Endothelial cell of umbilical vein (primary cell): Measurements from ENCODE around the gene KRTCAP2. TPM values are rescaled to one million over a fixed set of nuclear protein-coding genes. Genes with fewer than 3 reads are reported as not detected.

Experiments used
- BruUV-seq: library from RNA; stranded (reverse); fragments of 400-500 nt; replicated peaks from 2 replicates; lab custom pipeline; 2021; lab: Mats Ljungman, UMichigan
- CTCF ChIA-PET: fragments of 300-600, 350-600 bp; sonication (Branson Sonifier 250); formaldehyde crosslinking; loops from one replicate; lab custom pipeline; 2021; ENCODE audit warnings: antibody characterized with exemption, inconsistent platforms; lab: Charles Lee
- POLR2A ChIA-PET: fragments of 300-600, 350-600 bp; sonication (Branson Sonifier 250); formaldehyde crosslinking; loops from one replicate; lab custom pipeline; 2021; ENCODE audit warnings: antibody characterized with exemption, inconsistent platforms; lab: Charles Lee
- DNase-seq: peaks from one replicate; pipeline ENCODE4 v3.0.0-alpha.2; 2011; ENCODE audit warnings: low read depth, low spot score
- FAIRE-seq: peaks from 2 replicates; lab custom pipeline; 2011; peaks lifted over from hg19 to GRCh38; lab: Jason Lieb, UNC
- H2AFZ ChIP-seq: 2 replicates; pipeline ENCODE4 v1.6.0; 2012; ENCODE audit warnings: low read depth, low read length, control low read depth, inconsistent platforms
- H3K27ac ChIP-seq: 2 replicates; pipeline ENCODE4 v1.5.1; 2011; ENCODE audit warnings: low read depth, mild to moderate bottlenecking, control low read depth, low read length, moderate library complexity; ENCODE audit not compliant: insufficient read depth
- H3K27me3 ChIP-seq, 2 experiments: 2 replicates each; pipeline versions ENCODE4 v1.6.0 to v1.6.1; 2011; ENCODE audit warnings: low read length in 2 of 2, mixed read lengths in 1 of 2; ENCODE audit not compliant: control insufficient read depth in 2 of 2, insufficient read depth in 2 of 2
- H3K36me3 ChIP-seq, 2 experiments: 2 replicates in 1 of 2; 3 replicates in 1 of 2; pipeline ENCODE4 v1.5.1; 2011; ENCODE audit warnings: low read length in 2 of 2, mild to moderate bottlenecking in 1 of 2, moderate library complexity in 1 of 2; ENCODE audit not compliant: control insufficient read depth in 2 of 2, insufficient read depth in 2 of 2; ENCODE audit errors: extremely low read depth in 1 of 2
- H3K4me1 ChIP-seq: 3 replicates; pipeline ENCODE4 v1.5.1; 2011; ENCODE audit warnings: mild to moderate bottlenecking, low read length; ENCODE audit not compliant: control insufficient read depth, insufficient read depth; ENCODE audit errors: extremely low read depth
- H3K4me2 ChIP-seq: 2 replicates; pipeline ENCODE4 v1.6.1; 2011; ENCODE audit warnings: low read length, control low read depth, mixed read lengths; ENCODE audit not compliant: insufficient read depth
- H3K4me3 ChIP-seq, 3 experiments: fragments of 200-600 bp in 1 of 3; sonication (generic), shearing (Covaris generic) in 1 of 3; replicated peaks in 1 of 3; 2 replicates each; pipeline ENCODE4 v1.5.1; 2011 to 2016; ENCODE audit warnings: control low read depth in 3 of 3, low read length in 3 of 3, mild to moderate bottlenecking in 2 of 3, inconsistent platforms in 1 of 3, low read depth in 1 of 3, moderate library complexity in 1 of 3; ENCODE audit not compliant: insufficient read depth in 1 of 3
- H3K79me2 ChIP-seq: 2 replicates; pipeline ENCODE4 v1.6.0; 2012; ENCODE audit warnings: low read length, inconsistent platforms; ENCODE audit not compliant: control insufficient read depth, insufficient read depth
- H3K9ac ChIP-seq: replicated peaks from 2 replicates; pipeline ENCODE3; 2011; ENCODE audit warnings: low read length, control low read depth; ENCODE audit not compliant: insufficient read depth; ENCODE audit errors: extremely low read depth
- H3K9me1 ChIP-seq: replicated peaks from 3 replicates; pipeline ENCODE4 v1.6.0; 2011; ENCODE audit warnings: mild to moderate bottlenecking, low read length; ENCODE audit not compliant: control insufficient read depth, insufficient read depth; ENCODE audit errors: extremely low read depth
- H3K9me3 ChIP-seq: replicated peaks from 2 replicates; pipeline ENCODE4 v1.5.1; 2012; ENCODE audit warnings: low read length, inconsistent platforms; ENCODE audit not compliant: control insufficient read depth, insufficient read depth
- H4K20me1 ChIP-seq: replicated peaks from 2 replicates; pipeline ENCODE3; 2011; ENCODE audit warnings: mild to moderate bottlenecking, low read length; ENCODE audit not compliant: control insufficient read depth, insufficient read depth; ENCODE audit errors: extremely low read depth
- CTCF ChIP-seq, 2 donors: IDR thresholded peaks; 1 replicate in 1 of 2; 2 replicates in 1 of 2; pipeline ENCODE4 v1.5.1; 2011; ENCODE audit warnings: low read length in 2 of 2, mild to moderate bottlenecking in 2 of 2, moderate library complexity in 2 of 2, control low read depth in 1 of 2, inconsistent platforms in 1 of 2, low read depth in 1 of 2; ENCODE audit not compliant: insufficient read depth in 1 of 2; ENCODE audit errors: extremely low read depth in 1 of 2
- EZH2 ChIP-seq: IDR thresholded peaks from 2 replicates; pipeline ENCODE4 v1.6.1; 2012; ENCODE audit warnings: borderline replicate concordance, low read depth, mild to moderate bottlenecking, moderate library complexity, low read length, inconsistent platforms; ENCODE audit not compliant: severe bottlenecking
- FOS ChIP-seq: IDR thresholded peaks from 2 replicates; pipeline ENCODE4 v1.6.1; 2011; ENCODE audit warnings: mild to moderate bottlenecking, low read length, moderate library complexity, borderline replicate concordance; ENCODE audit not compliant: insufficient read depth
- GATA2 ChIP-seq: IDR thresholded peaks from 2 replicates; pipeline ENCODE4 v1.7.0; 2011; ENCODE audit warnings: low read depth, mild to moderate bottlenecking, moderate library complexity, mixed read lengths, low read length; ENCODE audit not compliant: insufficient read length, insufficient read depth
- JUN ChIP-seq: IDR thresholded peaks from 2 replicates; pipeline ENCODE4 v1.6.1; 2011; ENCODE audit warnings: borderline replicate concordance, low read depth; ENCODE audit not compliant: insufficient read length, insufficient read depth
- MAX ChIP-seq: IDR thresholded peaks from 2 replicates; pipeline ENCODE4 v1.6.1; 2011; ENCODE audit not compliant: insufficient read depth, insufficient read length
- MYC ChIP-seq: IDR thresholded peaks from one replicate; pipeline ENCODE4 v1.6.1; 2011; ENCODE audit warnings: mild to moderate bottlenecking, low read depth, low read length
- POLR2A ChIP-seq: IDR thresholded peaks from 2 replicates; pipeline ENCODE4 v1.6.1; 2012; ENCODE audit warnings: low read depth, mild to moderate bottlenecking, control low read depth, low read length
- POLR2AphosphoS5 ChIP-seq: IDR thresholded peaks from 2 replicates; pipeline ENCODE4 v1.6.1; 2012; ENCODE audit warnings: low read depth, mild to moderate bottlenecking, control low read depth, low read length, moderate library complexity; ENCODE audit not compliant: insufficient read depth
- dilution Hi-C: fragments of 300-500 bp; cut with MboI; formaldehyde crosslinking; loops from one replicate; pipeline ENCODE4 v1.15.0; 2019; ENCODE audit warnings: low sequenced_read_pairs; ENCODE audit not compliant: extremely low pct_ligation_motif_present
- intact Hi-C: fragments of 100-400 bp; cut with micrococcal nuclease; formaldehyde crosslinking; loops from one replicate; pipeline ENCODE4 v1.10.0; 2022
- polyA plus RNA-seq, 4 experiments: library from polyadenylated mRNA; depleted of rRNA in 3 of 4; stranded (reverse) in 3 of 4; unstranded in 1 of 4; fragments of >200 nt; gene quantifications; 2 replicates each; pipeline versions ENCODE4 v1.2.1 to v1.2.3, GENCODE V29; 2011 to 2012; ENCODE audit warnings: missing spikeins in 1 of 4
- total RNA-seq: library from RNA; stranded (reverse); gene quantifications from 2 replicates; pipeline ENCODE4 v1.2.3, GENCODE V29; 2021

KRTCAP2 gene
- total and polyA plus RNA-seq, 2 donors (not counting 3 experiments of a cell fraction or from before 2014, with no cell fraction given) = 207 to 362 TPM

GRCh38 chr1:155139895-155140629, 33.0 kb downstream of the KRTCAP2 start, which contains the start of gene DPM3:
Gene DPM3, minus strand, starts transcription at chr1:155140531. Its CDS starts 291 bp downstream, at chr1:155140240.
- Histone ChIP-seq H3K36me3 (peaks cover 0 to 2% of the 10 kb centered on the region in 2 experiments), H3K4me1 (peaks cover 21% of the 10 kb centered on the region), H3K27me3 (peaks cover 0 to 3% of the 10 kb centered on the region in 2 experiments), H3K4me3 (peak within 1 kb of the TSS; percentile 42 to 99 (median 68)), H4K20me1 (no peaks in the 10 kb centered on the region), H3K9me3 (no peaks in the 10 kb centered on the region), H3K27ac (peak within 1 kb of the TSS; percentile 50), H3K9ac (peak within 1 kb of the TSS; percentile 81), H3K9me1 (no peaks in the 10 kb centered on the region), H3K4me2 (peak within 1 kb of the TSS; percentile 80), H2AFZ (peak within 1 kb of the TSS; percentile 58), H3K79me2 (peaks cover 24% of the 10 kb centered on the region)
- CTCF ChIA-PET = interaction anchor here (1.0 to 1.7 kb wide), 4 partner anchors 8 to 55 kb away, joined by 3 to 15 read pairs (median 9); no protein-coding TSS in a partner anchor
- TSS peak; percentile 39 for BruUV-seq
- dilution Hi-C loops = no loop called here
- peak; percentile 77 for TF ChIP-seq POLR2A
- peak; percentile 38 for TF ChIP-seq POLR2AphosphoS5
- TF ChIP-seq GATA2 = no peak
- intact Hi-C loops = loop anchor here (1.0 to 2.0 kb wide), 2 partner anchors 13 to 27 kb away; partner anchors contain the start of gene EFNA1
- FAIRE-seq = peak; percentile 82
- POLR2A ChIA-PET = interaction anchor here (0.6 to 1.1 kb wide), 3 partner anchors 10 to 127 kb away, joined by 5 to 8 read pairs (median 5); partner anchors contain the start of gene THBS3
- peak; percentile 81 for DNase-seq

DNA sequence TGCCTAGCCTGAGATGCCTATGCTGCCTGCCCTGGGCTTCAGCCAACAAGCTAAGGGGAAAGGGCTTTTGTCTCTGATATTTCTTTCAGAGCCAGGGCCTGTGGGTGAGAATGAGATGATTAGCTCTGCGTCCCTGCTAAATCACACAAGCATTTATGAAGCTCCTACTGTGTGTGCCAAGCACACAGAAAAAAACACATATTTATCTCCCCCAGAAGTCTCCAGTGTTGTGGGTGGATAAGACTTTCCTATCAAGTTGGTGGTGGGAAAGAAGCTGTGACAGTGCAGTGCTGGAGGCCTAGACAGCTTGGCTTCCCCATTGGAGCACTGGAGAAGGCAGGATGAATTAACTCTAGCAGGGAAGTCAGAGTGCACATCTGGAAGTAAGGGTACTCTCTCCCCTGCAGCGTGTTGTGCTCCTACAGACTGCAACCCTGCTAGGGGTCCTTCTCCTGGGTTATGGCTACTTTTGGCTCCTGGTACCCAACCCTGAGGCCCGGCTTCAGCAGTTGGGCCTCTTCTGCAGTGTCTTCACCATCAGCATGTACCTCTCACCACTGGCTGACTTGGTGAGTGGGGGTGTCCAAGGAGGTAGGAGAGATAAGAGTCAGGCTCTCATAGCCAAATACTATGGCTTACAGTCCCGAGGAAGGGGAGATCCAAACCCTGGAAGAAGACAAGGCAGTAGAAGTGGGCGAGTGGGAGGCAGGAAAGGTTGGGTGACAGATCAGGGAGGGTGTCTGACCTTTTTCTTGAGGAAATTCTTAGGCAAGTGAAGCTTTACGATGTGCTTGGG, 35.8 kb downstream of the KRTCAP2 start:
- H3K4me1 ChIP-seq = peaks cover 37% of the 10 kb centered on the region
- H2AFZ ChIP-seq = no peak overlapping the region
- H4K20me1 ChIP-seq = no peaks in the 10 kb centered on the region
- FAIRE-seq = no peak
- no peaks in the 10 kb centered on the region for H3K9me1 ChIP-seq
- H3K4me2 ChIP-seq = peak overlapping the region; percentile 61
- peak overlapping the region; percentile 98 for H3K27ac ChIP-seq
- dilution Hi-C loops = no loop called here
- peaks cover 12 to 20% of the 10 kb centered on the region in 2 experiments for H3K36me3 ChIP-seq
- H3K9me3 ChIP-seq = no peaks in the 10 kb centered on the region
- H3K4me3 ChIP-seq = peak overlapping the region in 1 of 3 experiments; percentile 13
- H3K9ac ChIP-seq = peak overlapping the region; percentile 44
- no TSS peak for BruUV-seq
- H3K27me3 ChIP-seq = peaks cover 0 to 1% of the 10 kb centered on the region in 2 experiments
- DNase-seq = no peak
- TF ChIP-seq FOS (no peak), JUN (no peak), POLR2A (no peak), EZH2 (no peak), POLR2AphosphoS5 (no peak), MYC (no peak), MAX (no peak), CTCF (IDR thresholded peaks at IDR 0.05; ENCODE audit: extremely low read depth in 1 of 2, insufficient read depth in 1 of 2, low read depth in 1 of 2, low read length in 2 of 2) (no peak), GATA2 (no peak)
- H3K79me2 ChIP-seq = peaks cover 24% of the 10 kb centered on the region
- intact Hi-C loops = no loop called here
- ChIA-PET POLR2A (no interaction called here), CTCF (interaction anchor here (0.8 to 15.5 kb wide), 6 partner anchors 9 to 93 kb away, joined by 3 to 204 read pairs (median 12); partner anchors contain the start of gene KRTCAP2)
